ENCODE data around the gene IRAK3.

The IRAK3 gene, protein sequence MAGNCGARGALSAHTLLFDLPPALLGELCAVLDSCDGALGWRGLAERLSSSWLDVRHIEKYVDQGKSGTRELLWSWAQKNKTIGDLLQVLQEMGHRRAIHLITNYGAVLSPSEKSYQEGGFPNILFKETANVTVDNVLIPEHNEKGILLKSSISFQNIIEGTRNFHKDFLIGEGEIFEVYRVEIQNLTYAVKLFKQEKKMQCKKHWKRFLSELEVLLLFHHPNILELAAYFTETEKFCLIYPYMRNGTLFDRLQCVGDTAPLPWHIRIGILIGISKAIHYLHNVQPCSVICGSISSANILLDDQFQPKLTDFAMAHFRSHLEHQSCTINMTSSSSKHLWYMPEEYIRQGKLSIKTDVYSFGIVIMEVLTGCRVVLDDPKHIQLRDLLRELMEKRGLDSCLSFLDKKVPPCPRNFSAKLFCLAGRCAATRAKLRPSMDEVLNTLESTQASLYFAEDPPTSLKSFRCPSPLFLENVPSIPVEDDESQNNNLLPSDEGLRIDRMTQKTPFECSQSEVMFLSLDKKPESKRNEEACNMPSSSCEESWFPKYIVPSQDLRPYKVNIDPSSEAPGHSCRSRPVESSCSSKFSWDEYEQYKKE

DNA sequence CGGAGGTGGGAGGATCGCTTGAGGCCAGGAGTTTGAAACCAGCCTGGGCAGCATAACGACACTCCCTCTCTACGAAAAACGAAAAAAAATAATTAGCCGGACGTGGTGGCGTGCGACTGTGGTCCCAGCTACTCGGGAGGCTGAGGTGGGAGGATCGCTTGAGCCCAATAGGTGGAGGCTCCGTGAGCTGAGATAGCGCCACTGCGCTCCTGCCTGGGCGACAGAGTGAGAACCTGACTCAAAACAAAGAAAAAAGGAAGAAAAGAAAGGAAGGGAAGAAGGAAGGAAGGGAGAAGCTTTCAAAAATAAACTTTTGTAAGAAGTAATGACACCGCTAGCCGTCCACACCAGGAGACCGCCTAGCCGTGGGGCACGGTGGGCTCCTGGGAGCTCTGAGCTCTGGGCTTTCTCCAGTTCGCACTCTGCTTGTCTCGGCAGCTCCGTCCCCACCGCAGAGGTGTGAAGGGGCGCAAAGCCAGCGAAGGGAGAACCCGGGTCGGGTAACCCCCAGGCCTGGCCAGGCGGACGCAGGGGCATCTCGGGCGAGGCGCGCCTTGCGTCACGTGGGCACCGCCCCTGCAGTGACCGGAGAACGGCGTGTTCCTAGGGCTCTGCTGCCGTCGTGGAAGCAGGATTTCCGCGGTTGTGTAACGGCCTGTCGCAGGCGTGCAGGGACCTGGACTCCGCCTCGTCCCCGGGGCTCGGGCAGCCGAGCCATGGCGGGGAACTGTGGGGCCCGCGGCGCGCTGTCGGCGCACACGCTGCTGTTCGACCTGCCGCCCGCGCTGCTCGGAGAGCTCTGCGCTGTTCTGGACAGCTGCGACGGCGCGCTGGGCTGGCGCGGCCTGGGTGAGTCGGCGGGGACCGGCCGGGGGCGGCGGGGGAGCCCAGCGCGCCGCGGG is at the start of gene IRAK3:
Gene IRAK3 (plus strand): TSS at position 631 of the 902 bp plus-strand sequence. CDS start 86 bp downstream, at position 717.
- DNase-seq, result peak; percentile 26

DNA sequence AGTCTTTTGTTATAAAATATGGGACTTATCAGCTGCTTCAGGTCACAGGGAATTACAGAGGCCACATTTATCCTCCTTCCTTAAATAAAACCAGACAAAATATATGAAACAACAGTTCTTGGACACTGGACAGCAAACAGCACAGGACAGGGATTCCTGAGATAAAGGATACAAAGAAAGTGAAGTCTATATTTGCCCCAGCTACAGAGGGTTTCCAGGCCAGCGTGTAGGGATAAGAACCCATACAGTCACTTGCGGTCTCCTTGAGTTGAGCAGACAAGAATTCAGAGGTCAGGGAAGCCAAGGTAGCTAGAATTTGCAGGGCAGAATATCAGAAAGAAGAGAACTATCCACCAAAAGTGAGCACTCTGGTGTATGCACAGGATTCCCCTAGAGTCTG is 49.7 kb upstream of the IRAK3 start:
- no peak for DNase-seq

DNA sequence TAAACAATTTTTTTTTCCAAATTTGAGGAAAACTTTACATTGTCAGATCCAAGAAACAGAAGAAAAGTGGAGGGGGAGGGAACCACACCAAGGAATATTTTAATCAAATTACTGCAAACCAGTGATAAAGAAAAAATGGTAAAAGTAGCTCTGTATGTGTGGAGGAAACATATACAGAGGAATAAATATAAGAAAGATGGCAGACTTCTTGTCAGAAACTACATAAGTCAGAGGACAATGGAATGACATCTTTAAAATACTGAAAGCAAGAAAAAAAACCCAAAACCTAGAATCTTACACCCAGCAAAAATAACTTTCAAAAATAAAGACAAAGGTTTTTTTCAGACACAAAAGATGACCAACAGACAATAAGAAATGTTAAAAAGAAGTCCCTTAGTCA is 48.3 kb upstream of the IRAK3 start:
- DNase-seq, result no peak

DNA sequence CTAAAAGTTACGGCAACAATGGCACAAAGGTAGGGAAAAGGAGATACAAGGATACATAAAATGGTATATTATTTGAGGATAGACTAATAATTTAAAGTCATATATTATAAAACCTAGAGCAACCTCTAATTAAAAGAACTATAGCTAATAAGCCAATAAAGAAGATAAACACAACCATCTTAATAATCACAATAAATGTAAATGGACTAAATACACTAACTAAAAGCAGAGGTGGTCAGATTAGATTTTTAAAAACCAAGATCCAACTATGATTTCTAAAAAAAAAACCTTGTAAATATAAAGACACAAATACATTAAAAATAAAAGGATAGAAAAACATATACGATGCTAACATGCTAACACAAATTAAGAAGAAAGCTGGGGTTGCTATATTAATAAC is 47.7 kb upstream of the IRAK3 start:
- DNase-seq, result no peak

GRCh38 chr12:66142826-66143225 is 46.2 kb upstream of the IRAK3 start:
- no peak for DNase-seq

DNA sequence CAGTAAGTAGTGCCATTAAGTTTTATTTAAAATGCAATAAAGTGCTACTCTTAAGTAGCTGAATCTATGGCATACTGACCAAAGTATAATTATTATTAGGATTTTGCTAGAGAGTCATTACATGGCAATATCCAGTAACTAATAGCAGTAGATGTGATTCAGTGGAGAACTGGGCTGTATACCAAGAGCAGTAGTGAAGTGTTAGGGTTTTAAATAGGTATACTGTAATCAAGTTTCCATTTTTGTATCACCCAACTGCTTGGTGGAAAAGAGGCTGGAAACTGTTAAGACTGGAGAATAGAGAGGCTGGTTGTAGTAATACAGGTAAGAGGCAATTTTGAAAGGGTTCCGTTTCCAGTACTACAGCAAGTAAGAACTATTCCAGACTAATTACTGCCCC is 45.1 kb upstream of the IRAK3 start:
- DNase-seq, result no peak

DNA sequence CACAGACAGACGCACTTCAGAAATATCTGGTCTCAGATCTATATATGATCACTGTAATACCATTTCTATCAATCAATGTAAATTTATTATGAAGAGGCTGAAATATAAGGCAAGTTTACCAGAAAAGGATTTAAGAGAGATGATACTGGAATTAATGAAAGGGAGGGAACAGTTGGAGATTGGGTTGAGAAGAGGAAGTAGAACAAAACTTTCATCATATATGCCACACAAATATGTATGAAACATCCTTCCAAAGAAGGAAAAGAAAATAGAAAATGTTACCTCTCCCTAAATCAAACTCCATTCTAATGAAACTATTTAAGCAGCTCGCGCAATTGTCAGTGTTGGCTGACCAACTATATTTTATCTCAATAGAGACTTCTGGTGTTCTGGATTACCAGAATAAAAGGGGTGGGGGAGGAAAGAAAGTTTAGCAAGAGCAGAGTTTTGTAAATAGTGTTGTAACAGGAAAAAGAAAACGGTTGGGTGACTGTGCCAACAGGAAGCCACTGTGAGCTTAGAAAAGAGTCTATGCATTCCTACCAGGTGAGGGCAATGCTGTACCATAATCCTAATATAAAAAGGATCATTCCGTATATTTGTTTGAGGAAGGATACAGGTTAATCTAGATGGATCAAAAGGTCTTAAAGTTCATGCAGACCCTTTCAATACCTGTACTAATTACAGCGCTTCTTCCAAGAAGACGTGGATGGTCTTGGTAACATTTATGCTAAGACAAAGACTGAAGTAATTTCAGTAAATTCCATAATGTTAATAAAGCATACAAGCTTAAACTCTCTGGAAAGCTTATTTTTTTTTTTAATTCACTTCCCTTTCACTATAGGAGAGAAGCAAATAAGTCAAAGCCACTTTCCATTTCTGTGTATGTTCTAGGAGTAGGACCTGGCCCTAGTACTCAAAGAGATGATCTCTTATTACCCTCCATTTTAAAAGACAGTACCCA is 43.9 kb upstream of the IRAK3 start:
- no peak for DNase-seq

DNA sequence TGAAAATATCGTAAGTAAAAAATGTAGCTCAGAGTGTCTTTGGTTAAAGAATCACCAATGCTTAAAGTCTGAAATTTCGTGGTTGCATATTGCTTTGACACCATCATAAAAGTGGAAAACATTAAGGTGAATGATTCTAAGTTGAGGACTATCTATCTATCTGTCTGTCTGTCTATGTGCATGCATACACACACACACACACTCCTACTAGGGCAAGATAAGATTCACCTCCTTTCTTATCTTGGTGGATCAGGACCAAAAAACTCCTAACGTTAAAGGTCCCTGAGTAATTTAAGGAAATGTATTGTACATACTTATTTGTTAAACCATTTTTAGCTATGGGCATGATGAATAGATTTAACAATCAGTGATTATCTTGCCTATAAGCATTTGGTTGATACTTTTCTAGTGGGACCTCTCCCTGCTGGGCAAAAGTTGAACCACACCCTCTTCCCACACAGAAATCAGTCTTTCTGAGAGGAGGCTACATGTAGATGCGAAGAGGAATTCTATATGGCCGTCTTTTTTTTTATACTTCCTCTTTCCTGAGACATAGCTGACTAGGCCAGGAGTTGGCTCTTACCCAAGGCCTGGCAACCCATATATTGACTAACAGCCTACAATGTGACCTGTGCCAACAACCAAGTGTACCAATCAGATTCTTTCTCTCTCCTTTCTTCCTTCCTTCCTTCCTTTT is 39.2 kb upstream of the IRAK3 start:
- no peak for DNase-seq

DNA sequence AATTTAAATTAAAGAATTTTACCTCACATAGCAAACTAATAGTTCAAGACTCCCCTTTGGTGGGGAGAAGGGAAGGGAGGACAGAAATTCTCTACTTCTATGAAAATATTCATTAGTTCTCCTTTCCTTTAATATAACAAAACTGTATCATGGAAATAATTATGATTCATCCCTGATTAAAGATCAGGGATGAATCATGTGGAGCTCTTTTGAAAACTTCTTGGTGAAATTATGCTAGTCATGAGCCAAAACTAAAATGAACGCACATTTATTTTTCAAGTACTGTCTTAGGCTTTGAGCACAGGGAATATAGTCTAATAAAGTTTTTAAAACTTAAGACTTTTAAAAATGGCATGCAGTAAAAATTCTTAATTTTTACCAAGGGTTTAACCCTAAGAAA is 36.3 kb upstream of the IRAK3 start:
- DNase-seq, result no peak

DNA sequence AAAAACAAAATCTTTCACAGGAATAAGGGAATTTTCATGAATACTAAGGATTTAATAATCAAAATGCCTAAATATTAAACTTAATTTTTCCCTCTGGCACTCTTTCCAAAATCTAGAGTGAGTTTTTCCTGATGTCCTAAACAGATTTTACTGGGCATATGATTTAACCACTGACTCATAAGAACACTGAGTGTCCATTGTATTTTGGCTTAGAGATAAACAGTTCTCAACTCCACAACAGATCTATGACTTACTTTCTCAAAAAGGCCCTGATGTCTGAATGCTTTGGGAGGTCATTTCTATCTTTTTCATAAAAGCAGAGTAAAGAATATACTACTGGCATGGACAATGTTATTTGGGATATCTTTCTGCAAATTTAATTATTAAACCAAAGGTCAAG is 34.2 kb upstream of the IRAK3 start:
- DNase-seq, result no peak

- DNase-seq, result no peak
Observed at GRCh38 chr12:66156654-66157053, 32.4 kb upstream of the IRAK3 start.

DNA sequence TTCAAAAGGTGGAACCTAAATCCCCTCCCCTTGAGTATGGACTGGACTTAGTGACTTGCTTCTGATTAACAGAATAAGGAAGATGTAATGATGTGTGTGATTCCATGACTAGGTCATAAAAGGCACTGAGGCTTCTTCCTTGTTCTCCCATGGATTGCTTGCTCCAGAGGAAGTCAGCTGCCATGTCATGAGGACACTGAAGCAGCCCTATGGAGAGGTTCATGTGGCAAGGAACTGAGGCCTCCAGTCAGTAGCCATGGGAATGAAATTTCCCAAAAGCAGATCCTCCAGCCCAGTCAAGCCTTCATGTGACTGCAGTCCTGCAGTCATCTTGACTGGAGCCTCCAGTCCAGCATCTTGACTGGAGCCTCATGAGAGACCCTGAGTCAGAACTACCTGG is 29.9 kb upstream of the IRAK3 start:
- no peak for DNase-seq

DNA sequence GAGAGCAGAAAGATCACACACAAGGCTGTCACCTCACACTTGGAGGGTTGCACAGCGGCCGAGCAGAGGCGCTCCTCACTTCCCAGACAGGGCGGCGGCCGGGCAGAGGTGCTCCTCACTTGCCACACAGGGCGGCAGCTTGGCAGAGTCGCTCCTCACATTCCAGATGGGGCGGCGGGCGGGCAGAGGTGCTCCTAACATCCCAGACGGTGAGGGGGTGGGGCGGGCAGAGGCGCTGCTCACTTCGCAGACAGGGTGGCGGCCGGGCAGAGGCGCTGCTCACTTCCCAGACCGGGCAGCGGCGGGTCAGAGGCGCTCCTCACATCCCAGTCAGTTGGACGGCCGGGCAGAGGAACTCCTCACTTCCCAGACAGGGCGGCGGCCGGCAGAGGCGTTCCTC is 28.3 kb upstream of the IRAK3 start:
- no peak for DNase-seq

DNA sequence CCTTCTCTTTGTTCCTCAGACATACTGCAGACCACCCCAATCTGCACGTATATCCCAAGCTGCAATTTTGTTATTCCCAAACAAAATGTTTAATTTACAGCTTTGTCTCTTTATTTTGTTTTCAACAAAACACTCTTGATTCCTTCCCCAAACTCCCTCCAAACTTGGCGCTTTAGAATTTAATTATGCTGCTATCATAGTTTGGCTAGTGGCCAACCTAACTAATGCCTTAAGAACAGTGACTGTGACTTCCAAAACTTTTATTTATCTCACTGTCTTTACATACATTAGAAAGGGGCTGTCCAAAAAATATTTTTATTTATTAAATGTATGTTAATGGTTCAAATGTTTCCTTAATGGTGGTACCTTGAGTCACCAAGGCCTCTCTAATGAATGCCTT is 26.3 kb upstream of the IRAK3 start:
- no peak for DNase-seq

GRCh38 chr12:66163289-66163688 is 25.7 kb upstream of the IRAK3 start:
- no peak for DNase-seq

DNA sequence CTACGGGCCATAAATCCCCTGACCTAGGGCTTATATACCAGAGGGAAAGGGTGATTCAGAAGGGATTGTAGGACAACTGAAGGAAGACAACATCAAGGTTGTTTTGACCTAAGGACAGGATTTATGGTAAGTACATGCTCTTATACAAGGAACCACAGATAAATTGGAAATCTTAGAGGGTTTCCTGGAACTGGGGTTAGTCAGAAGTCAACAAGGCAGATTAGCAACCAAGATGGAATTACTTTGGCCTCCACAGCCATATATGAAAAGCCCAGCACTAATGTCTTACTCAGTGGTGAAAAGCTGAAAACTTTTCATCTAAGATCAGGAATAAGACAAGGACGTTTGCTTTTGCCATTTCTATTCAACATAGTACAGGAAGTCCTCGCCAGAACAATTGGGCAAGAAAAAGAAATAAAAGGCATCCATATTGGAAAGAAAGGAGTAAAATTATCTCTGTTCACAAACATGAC is 24.6 kb upstream of the IRAK3 start:
- no peak for DNase-seq

GRCh38 chr12:66165141-66165540 is 23.9 kb upstream of the IRAK3 start:
- no peak for DNase-seq

- DNase-seq, result no peak
Observed at GRCh38 chr12:66166561-66166960, 22.5 kb upstream of the IRAK3 start.

DNA sequence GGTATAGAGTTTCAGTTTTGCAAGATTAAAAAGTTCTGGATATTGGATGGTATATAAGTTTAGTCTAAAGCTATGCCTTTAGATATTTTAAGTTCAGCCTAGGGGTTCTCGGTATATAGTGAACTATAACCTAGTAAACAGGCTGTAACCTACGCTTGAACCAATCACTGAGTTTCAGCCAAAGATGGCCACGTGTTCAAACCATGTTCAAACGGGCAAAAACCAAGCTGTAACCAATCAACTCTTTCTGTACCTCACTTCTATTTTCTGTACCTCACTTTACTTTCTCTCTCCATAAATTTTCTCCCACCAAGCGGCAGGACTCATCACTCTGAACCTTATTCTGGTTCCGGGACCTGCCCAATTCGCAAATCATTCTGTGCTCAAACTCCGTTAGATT is 20.6 kb upstream of the IRAK3 start:
- DNase-seq, result no peak

DNA sequence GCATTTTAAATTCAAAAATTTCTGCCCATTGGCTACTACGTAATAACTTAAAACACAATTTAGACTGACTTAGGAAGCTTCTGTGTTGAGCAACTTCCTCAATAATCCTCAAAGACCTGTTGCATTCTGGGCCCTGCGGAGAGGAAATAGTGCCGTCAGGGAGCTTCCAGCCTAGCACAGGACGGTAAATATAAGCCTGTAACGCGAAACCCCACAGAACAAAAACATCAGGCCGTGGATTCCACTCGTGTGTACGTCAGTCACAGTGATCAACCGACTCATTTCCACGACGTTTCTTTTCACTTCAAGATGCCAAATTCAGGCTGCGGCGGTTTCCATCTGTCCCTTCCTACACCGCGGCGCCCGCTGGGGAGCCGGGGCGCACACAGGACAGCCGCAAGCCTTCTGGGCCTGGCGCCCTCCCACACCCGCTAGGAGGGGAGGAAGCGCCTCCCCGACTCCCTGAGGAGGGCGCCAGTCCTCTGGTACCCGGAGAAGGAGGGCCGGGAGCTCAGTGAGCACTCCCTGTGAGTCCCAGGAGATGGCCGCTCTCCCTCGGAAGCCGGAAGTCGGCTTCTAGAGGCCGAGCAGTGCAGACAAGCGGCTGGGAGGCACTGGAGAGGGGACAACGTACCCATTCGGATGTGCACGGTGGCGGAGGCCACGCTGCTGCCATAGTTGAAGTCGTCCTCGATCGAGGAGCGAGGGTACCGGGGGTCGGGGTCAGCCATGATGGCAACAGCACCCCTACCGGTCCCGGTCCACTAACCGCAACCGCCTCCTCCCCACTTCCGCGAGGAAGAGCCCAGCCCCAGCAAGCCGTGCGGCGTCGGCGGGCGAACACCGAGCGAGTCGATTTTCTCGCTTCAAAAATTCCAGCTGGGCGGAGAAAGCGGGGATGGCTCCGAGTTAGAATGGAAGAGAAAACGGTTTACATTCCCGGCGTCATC is 19.5 kb upstream of the IRAK3 start, which contains the start of gene TMBIM4:
Gene TMBIM4 (minus strand): TSS at position 776 of the 950 bp plus-strand sequence. CDS start 45 bp downstream, at position 731.
- DNase-seq, result peak; percentile 82
